ENCODE results near the gene HMX2.

HMX2 gene

GRCh38 chr10:123139165-123139520 is 8.8 kb upstream of the HMX2 start:
- DNase-seq (ENCODE audit: low read depth, low spot score), result no peak

- no peak for DNase-seq (ENCODE audit: low read depth, low spot score)
Observed at GRCh38 chr10:123139521-123140163, 8.3 kb upstream of the HMX2 start.

- DNase-seq (ENCODE audit: low read depth, low spot score), result no peak
Observed at GRCh38 chr10:123140164-123140982, 7.6 kb upstream of the HMX2 start.

- no peak for DNase-seq (ENCODE audit: low read depth, low spot score)
Observed at GRCh38 chr10:123140983-123141390, 6.9 kb upstream of the HMX2 start.

- DNase-seq (ENCODE audit: low read depth, low spot score), result no peak
Observed at GRCh38 chr10:123141791-123142700, 5.9 kb upstream of the HMX2 start.

- DNase-seq (ENCODE audit: low read depth, low spot score), result no peak
Observed at GRCh38 chr10:123142701-123143161, 5.2 kb upstream of the HMX2 start.

- DNase-seq (ENCODE audit: low read depth, low spot score), result no peak
Observed at GRCh38 chr10:123143162-123143824, 4.6 kb upstream of the HMX2 start.

- DNase-seq (ENCODE audit: low read depth, low spot score), result no peak
Observed at GRCh38 chr10:123143825-123144168, 4.1 kb upstream of the HMX2 start.

- no peak for DNase-seq (ENCODE audit: low read depth, low spot score)
Observed at GRCh38 chr10:123144697-123145541, 3.0 kb upstream of the HMX2 start.

GRCh38 chr10:123145542-123146012 is 2.4 kb upstream of the HMX2 start:
- no peak for DNase-seq (ENCODE audit: low read depth, low spot score)

- DNase-seq (ENCODE audit: low read depth, low spot score), result no peak
Observed at GRCh38 chr10:123146013-123146893, 1.7 kb upstream of the HMX2 start.

- no peak for DNase-seq (ENCODE audit: low read depth, low spot score)
Observed at GRCh38 chr10:123146894-123147634, 872 bp upstream of the HMX2 start.

- DNase-seq (ENCODE audit: low read depth, low spot score), result no peak
Observed at GRCh38 chr10:123148414-123149161, 652 bp downstream of the HMX2 start.

GRCh38 chr10:123149162-123149567 is 1.2 kb downstream of the HMX2 start:
- no peak for DNase-seq (ENCODE audit: low read depth, low spot score)

GRCh38 chr10:123149568-123150270 is 1.8 kb downstream of the HMX2 start:
- no peak for DNase-seq (ENCODE audit: low read depth, low spot score)

- no peak for DNase-seq (ENCODE audit: low read depth, low spot score)
Observed at GRCh38 chr10:123150271-123150985, 2.5 kb downstream of the HMX2 start.

All from iPS DF 19.7 (cell line).